Endothelial cell of hepatic sinusoid (primary cell): ENCODE results near the gene SNN.

Source experiments
- in situ Hi-C: cut with HindIII; loops from 2 replicates; pipeline ENCODE4 v1.10.0; 2017; ENCODE audit warnings: low sequenced_read_pairs

Gene SNN

GRCh38 chr16:11667824-11668622, at the start of gene SNN:
TSS of gene SNN (plus strand) at chr16:11668455. CDS start at chr16:11676060, 7,605 bp downstream.
- in situ Hi-C loops = no loop called here

- in situ Hi-C loops = no loop called here
These were observed 48.9 kb upstream of the SNN start for GRCh38 chr16:11619327-11619851.

GRCh38 chr16:11620243-11621003, 47.8 kb upstream of the SNN start:
- in situ Hi-C loops = no loop called here

GRCh38 chr16:11621539-11621919, 46.7 kb upstream of the SNN start:
- in situ Hi-C loops = no loop called here

GRCh38 chr16:11621920-11622651, 46.2 kb upstream of the SNN start:
- in situ Hi-C loops = no loop called here

- in situ Hi-C loops = no loop called here
These were observed 44.0 kb upstream of the SNN start for GRCh38 chr16:11624205-11624604.

- in situ Hi-C loops = no loop called here
These were observed 43.3 kb upstream of the SNN start for GRCh38 chr16:11624636-11625607.

- in situ Hi-C loops = no loop called here
These were observed 42.5 kb upstream of the SNN start for GRCh38 chr16:11625769-11626168.

- in situ Hi-C loops = no loop called here
These were observed 41.5 kb upstream of the SNN start for GRCh38 chr16:11626657-11627291.

- in situ Hi-C loops = no loop called here
These were observed 41.0 kb upstream of the SNN start for GRCh38 chr16:11627292-11627663.

GRCh38 chr16:11627822-11628457, 40.3 kb upstream of the SNN start:
- in situ Hi-C loops = no loop called here

GRCh38 chr16:11629071-11630030, 38.9 kb upstream of the SNN start:
- in situ Hi-C loops = no loop called here

GRCh38 chr16:11630046-11630767, 38.0 kb upstream of the SNN start:
- in situ Hi-C loops = no loop called here

- in situ Hi-C loops = no loop called here
These were observed 37.5 kb upstream of the SNN start for GRCh38 chr16:11630768-11631056.

- in situ Hi-C loops = no loop called here
These were observed 37.0 kb upstream of the SNN start for GRCh38 chr16:11631214-11631613.

GRCh38 chr16:11632455-11632939, 35.8 kb upstream of the SNN start:
- in situ Hi-C loops = no loop called here

GRCh38 chr16:11633113-11633512, 35.1 kb upstream of the SNN start:
- in situ Hi-C loops = no loop called here

- in situ Hi-C loops = no loop called here
These were observed 33.9 kb upstream of the SNN start for GRCh38 chr16:11634312-11634711.
